Stimulated activated CD4-positive, alpha-beta T cell treated with anti-CD3 and anti-CD28 coated beads, Interleukin-2, amount 100 ng/mL, for 4 hours (primary cell): ENCODE measurements around the gene TERF2IP.

Experiments
- DNase-seq: peaks from one replicate; pipeline ENCODE4 v3.0.0-alpha.2; 2020; ENCODE audit warnings: low read depth

Gene TERF2IP

DNA sequence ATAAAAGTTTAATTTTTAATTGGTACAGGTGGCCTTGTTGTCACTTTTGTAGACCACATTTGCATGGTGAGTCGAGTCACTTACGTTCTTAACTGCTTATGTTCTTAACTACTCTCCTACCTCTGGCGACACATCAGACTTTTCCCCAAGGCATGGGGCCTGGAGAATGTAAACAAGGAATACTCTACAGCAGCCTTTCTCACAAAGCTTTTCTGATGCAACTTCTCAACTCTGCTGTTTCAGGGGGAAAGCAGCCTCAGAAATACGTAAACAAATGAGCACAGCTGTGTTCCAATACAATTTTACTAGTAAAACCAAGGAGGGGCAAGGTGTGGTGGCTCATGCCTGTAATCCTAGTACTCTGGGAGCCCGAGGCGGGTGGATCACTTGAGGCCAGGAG, 7.0 kb upstream of the TERF2IP start:
- DNase-seq: no peak

DNA sequence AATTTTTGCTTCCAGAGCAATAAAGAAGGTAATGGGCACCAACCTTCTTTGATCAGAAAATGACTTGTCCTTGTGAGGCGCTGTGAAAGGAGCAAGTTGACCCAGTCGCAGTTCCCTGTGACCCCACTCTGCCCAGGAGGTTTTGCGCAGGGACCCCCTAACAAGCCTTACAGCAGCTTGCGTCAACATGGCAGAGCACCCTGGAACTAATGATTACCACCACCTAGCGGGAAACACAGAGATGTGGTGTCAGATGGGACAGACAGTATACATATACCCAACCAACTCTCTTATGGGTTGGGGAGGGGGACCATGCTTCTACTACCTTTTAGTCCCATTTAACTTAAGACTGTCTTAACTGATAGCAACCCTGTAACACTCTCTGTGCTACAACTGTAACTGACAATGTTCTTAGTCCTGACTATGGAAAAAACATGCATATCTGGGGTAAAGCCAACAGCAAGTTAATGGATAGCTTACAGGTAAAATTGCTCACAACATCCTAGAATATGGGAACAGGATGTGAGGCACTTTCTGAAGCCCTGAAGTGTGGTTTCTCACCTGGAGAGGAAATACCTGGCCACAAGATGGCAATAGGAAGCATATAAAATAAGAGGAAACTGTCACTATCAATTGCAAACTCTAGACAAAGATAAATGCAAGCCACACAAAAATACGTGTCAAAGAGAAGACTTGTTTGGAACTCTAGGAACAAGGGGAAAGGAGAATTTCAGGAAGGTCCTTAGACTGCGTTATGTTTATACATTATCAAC, 3.1 kb upstream of the TERF2IP start:
- DNase-seq: no peak

DNA sequence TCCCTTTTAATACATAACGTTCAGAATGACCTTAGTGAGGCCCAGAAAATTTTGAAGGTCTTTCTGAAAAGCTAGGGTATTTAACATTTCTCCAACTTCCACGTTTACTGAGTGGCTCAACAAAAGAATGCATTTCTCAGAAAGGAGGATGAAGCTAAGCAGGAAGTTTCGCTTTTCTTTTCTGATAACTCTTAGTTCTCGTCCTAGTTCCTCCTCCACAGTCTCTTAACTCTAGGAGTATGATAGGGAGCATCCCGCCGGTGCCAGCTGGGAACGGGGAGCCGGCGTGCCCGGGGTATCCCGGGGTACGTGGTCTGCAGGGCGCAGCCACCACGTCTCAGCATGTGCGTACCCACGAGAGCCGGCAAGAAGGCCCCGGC, 471 bp upstream of the TERF2IP start:
- DNase-seq: no peak

DNA sequence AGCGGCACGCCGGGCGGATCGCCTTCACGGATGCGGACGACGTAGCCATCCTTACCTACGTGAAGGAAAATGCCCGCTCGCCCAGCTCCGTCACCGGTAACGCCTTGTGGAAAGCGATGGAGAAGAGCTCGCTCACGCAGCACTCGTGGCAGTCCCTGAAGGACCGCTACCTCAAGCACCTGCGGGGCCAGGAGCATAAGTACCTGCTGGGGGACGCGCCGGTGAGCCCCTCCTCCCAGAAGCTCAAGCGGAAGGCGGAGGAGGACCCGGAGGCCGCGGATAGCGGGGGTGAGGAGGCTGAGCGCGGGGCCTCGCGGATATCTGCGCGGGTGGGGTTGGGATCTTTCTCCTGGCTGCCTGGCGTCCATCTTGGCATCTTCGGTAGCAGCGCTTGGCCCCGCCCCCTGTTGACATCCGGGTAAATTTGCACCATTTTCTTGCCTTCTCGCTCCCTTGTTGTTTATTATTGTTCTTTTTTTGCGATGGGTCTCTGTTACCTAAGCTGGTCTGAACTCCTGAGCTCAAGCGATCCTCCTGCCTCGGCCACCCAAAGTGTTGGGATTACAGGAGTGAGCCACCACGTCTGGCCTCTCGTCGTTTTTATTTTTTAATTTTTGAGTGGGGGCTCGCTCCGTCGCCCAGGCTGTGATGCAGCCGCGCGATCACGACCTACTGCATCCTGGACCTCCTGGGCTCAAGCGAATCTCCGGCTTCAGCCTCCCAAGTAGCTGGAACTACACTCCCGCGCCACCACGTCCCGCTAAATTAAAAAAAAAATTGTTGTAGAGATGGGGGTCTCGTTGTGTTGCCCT, 898 bp downstream of the TERF2IP start:
- peak; percentile 76 for DNase-seq

DNA sequence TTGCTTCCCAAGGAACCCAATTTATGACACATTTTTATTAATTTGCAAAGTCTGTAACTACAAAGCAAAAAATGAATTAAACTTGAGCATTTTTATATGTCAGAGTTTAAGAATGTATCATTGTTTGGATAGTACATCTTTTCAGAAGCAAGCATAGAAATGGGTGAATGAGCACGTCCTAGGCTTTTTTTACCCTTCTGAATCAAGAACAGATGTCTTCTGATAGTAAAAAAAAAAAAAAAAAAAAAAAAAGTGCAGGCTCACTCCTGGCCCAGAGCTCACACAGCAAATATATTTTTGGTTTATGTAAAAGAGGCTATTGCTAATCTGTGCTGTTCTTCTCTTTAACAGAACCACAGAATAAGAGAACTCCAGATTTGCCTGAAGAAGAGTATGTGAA, 6.3 kb downstream of the TERF2IP start:
- no peak for DNase-seq

DNA sequence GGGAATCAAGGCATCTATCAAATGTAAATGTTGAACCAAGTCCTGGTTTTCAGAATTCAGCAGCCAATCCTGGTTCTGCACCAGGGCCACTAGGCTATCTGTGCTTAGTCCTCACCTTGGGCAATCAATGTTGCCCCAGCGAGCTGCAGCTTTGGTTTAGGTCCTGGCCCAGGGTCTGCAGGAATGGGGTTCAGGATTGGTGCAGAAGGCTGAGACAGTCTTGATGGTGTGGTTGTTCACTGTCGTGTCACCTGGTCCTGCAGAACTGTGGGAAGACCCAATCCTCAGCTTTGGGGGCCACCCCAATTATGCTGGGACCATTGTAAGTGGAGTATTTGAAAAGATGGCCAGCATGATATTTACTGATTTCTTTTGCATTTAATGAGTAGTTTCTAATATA, 10.6 kb downstream of the TERF2IP start:
- no peak for DNase-seq

DNA sequence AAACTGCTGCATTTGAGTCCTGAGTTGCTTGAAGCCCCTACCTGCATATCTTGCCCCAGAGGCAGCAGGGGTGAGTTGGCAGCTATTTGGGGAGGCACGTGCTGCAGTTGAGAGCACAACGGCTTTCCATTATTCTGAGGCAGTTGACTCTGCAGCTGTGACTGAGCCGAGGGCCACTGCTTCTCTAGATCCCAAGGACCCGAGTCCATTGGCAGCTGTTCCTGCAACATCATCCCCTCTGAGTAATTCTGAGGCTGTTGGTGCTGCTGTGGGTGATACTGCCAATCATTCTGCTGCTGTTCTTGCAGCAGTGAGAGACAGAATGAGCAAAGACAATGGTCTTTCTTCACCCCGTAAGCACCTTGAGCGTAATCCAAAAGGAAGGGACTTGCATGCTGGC, 12.7 kb downstream of the TERF2IP start:
- no peak for DNase-seq

DNA sequence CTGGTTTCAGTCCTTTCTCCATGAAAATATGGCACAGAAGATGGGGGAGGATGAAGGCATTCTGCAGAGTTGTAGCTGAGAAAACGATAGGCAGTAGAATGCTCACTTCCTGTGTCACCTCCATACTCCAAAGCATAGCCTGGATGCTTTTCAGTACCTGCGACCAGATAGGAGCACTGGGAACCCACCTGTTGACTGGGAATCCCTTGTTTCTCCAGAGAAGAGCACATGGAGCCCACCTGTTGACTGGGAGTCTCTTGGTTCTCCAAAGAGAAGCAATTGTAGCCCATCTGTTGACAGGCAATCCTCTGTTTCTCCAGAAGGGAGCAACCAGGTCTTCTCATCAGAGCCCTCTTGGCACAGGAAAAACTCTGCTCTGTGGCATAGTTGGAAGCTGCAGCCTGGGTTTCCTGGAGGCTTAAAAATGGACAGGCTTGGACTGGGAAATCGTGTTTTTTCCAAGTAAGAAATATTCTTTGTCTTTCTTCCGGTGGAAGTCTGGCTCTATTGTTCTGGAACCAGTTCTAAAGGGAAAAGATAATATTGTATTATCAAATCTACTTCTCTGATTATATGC, 13.2 kb downstream of the TERF2IP start:
- DNase-seq: no peak

DNA sequence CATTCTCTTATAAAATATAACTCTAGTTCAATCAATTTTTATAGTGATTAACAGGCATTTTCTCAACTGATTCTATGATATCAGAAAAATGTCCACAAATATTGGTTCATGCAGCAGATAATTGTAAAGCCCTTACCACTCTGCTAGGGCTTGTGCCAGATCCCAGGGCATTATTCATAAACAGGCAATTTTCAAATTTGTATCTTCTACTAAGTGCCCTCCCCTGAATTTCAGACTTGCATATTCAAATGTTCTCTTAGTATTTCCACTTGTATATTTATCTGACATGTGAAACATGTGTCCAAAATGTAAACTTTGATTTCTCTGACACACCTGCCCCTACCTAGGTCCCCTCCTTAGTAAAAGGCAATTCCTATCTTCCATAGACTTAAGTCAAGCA, 19.9 kb downstream of the TERF2IP start:
- DNase-seq: no peak

DNA sequence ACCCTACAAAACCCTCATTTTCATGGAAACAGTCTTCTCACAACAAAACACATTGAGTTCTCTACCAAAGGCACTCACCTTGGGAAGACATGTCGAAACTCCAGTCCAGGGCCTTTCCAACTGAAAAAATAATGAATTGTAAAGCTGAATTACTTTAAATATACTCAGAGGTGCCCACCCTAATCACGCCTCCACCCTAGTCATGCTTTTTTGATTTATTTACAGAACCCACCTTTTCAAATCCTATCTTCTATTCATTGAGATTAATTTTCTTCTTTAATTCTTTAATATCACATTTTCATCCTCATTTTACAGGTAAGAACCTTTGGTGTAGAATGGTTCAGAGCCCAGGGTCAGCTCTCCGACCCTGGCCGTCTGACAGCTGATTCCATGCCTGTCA, 29.3 kb downstream of the TERF2IP start, which contains the start of gene CPHXL2:
TSS of gene CPHXL2 (minus strand) at position 101 of the 400 bp plus-strand sequence. CDS start at position 91, 10 bp downstream.
- DNase-seq: no peak

DNA sequence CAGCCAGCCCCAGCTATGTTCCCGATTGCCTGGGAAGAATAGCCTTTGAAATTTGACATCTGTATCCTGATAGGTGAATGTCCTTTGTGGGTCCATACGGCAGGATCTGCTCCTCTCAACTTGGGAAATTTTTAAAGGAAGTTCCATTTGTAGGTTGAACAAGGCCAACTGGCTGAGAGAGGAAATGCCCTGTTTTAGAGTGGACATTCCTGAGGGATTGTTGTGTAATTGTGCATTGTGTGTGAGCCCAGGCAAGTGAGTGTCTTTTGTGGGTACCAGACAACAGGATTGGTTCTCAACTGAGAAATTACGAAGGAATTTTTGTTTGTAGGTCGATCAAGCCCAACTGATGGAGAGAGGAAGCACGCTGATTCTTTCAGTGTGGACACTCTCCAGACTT, 31.8 kb downstream of the TERF2IP start:
- no peak for DNase-seq

DNA sequence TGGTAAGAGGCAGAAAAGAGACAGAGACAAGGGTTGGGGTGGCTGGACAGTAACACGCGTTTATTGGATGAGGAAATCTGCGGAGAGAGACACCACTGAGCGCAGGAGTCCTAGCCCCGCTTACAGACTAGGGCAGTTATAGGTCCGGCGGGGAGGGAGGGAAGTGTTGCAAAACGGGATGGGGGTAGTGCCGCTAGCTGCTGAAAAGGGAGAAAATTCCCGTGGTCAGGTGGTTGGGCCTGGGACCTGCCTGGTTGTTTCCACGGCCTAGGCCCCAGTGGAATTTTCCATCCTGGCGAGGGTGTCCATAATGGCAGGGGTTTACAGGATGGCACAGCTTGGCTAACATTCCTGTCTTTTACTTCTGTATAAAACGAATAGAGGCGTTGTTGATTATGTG, 34.7 kb downstream of the TERF2IP start:
- no peak for DNase-seq

DNA sequence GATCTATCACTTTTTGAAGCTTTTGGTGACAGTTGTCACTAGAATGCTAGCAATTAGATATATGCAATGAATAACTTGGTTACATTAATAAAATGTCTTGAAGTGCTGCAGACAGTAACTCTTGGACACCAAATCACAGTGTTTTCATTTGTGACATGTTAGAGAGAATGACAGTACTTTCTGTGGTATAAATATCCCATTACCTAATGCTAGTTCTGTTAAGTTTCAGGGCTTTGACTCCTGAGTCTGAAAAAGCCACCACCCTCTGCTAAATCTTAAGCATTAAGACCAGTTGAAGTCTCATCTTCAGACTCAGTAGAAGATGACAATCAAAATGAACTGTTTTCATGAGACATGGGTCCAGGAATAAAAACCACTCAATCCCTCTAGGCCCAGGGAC, 39.8 kb downstream of the TERF2IP start:
- no peak for DNase-seq

DNA sequence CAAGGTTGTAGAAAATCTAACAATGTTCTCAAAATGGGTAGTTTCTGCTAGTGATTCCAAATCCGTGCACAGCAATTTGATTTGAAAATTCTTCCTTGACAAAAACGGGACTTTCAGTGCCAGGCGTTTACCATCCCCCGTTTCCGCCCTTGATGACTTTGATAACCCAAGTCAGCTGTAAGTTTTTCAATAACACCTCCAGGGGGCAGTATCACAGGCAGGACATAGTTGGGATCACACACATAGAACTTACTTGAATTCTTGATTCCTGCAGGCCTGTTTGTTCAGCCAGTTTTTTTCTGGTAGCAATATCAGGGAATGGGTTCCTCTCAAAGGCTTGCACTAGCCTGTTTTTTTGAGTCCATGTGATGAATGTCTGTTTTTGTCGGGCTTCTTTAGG, 48.1 kb downstream of the TERF2IP start:
- DNase-seq: no peak

DNA sequence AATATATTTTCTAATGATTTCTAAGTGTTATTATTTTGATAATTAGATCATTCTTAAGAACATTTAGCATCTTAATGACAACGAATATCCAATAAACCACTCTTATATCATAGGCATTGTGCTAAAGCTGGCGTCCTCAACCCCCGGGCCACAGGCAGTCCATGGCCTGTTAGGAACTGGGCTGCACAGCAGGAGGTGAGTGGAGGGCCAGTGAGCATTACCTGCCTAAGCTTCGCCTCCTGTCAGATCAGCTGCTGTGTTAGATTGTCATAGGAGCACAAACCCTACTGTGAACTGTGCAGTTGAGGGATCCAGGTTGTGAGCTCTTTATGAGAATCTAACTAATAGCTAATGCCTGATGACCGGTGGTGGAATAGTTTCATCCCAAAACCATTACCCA, 50.0 kb downstream of the TERF2IP start:
- DNase-seq: no peak

DNA sequence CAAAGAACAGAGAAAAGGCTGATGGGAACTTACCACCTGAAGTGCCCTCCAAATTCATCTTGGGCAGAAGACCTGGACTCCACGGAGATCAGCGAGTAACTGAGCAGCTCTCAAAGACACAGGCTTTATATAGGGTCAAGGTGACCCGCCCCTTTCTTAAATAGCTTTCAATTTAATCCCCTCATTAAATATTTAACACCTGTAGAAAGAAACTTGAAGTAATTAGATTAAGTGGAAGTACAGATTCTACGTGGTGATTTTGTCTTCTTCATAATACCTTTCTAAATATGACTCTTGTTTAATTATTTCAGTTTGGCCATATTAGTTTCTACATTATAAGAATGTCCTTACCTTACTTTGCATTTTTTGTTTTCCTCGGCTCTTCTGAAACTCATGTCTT, 53.8 kb downstream of the TERF2IP start, which contains the start of gene DUXB:
TSS of gene DUXB (minus strand) at position 101 of the 400 bp plus-strand sequence. CDS start at position 58, 43 bp downstream.
- DNase-seq: no peak

DNA sequence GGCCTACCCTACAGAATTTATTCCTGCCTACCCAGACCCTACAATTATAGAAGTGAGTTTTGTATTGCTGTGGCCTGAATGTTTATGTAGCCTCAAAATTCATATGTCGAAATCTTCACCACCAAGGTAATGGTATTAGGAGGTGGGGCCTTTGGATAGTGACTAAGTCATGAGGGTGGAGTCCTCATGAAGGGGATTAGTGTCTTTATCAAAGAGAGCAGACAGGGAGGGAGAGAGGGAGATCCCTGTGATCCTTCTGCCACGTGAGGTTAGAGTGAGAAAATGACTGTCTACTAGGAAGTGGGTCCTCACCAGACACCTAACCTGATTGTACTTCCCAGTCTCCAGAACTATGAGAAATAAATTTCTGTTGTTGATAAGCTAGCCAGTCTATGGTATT, 54.7 kb downstream of the TERF2IP start:
- no peak for DNase-seq

DNA sequence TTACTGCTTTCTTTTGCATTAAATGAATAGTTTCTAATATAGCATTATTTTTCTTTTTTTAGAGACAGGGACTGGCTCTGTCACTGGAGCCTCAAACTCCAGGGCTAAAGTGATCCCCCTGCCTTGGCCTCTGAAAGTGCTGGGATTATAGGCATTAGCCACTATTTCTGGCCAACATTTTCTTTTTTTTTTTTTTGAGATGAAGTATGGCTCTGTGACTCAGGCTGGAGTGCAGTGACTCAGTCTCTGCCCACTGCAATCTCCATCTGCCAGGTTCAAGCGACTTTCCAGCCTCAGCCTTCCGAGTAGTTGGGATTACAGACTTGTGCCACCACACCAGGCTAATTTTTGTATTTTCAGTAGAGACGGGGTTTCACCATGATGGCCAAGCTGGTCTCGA, 55.7 kb downstream of the TERF2IP start:
- DNase-seq: no peak
